Neural progenitor cell (in vitro differentiated cells): ENCODE data around the gene TNFRSF8. TPM values are rescaled to one million over a fixed set of nuclear protein-coding genes. Genes with fewer than 3 reads are reported as not detected.
A peak's percentile ranks its signal among the peaks of the same experiment; 100 is the strongest.
"Not testable (repeated sequence)": the region's sequence is repeated elsewhere in the genome, so short reads cannot be mapped to it uniquely, and the experiment has no call there.

Experiments
- DNase-seq: peaks from one replicate; pipeline ENCODE4 v3.0.0-alpha.2; 2016; ENCODE audit warnings: low spot score
- H2AFZ ChIP-seq: fragments of 200-600 bp; sonication (generic); replicated peaks from 2 replicates; pipeline ENCODE4 v1.6.1; 2016; ENCODE audit warnings: antibody characterized with exemption
- H3F3A ChIP-seq: fragments of 200-600 bp; sonication (generic); 2 replicates; pipeline ENCODE4 v1.6.1; 2016; ENCODE audit warnings: antibody characterized with exemption, low read depth
- H3K27ac ChIP-seq: fragments of 200-600 bp; sonication (generic); 2 replicates; pipeline ENCODE4 v1.5.1; 2016; ENCODE audit warnings: mild to moderate bottlenecking
- H3K27me3 ChIP-seq: fragments of 200-600 bp; sonication (generic); 2 replicates; pipeline ENCODE4 v1.6.1; 2016; ENCODE audit warnings: mild to moderate bottlenecking, moderate library complexity
- H3K36me3 ChIP-seq: fragments of 200-600 bp; sonication (generic); 2 replicates; pipeline ENCODE4 v1.5.1; 2016
- H3K4me1 ChIP-seq: fragments of 200-600 bp; sonication (generic); 2 replicates; pipeline ENCODE4 v1.6.1; 2016; ENCODE audit warnings: mixed run types
- H3K4me2 ChIP-seq: fragments of 200-600 bp; sonication (generic); 2 replicates; pipeline ENCODE4 v1.6.1; 2016
- H3K4me3 ChIP-seq: fragments of 200-600 bp; sonication (generic); 2 replicates; pipeline ENCODE4 v1.5.1; 2016
- H3K79me2 ChIP-seq: fragments of 200-600 bp; sonication (generic); 2 replicates; pipeline ENCODE4 v1.6.1; 2016; ENCODE audit warnings: low read depth
- H3K9ac ChIP-seq: fragments of 200-600 bp; sonication (generic); 2 replicates; pipeline ENCODE4 v1.6.1; 2016
- H3K9me3 ChIP-seq: fragments of 200-600 bp; sonication (generic); 2 replicates; pipeline ENCODE4 v1.5.1; 2016; ENCODE audit warnings: low read depth
- H4K20me1 ChIP-seq: fragments of 200-600 bp; sonication (generic); 2 replicates; pipeline ENCODE4 v1.6.1; 2016; ENCODE audit warnings: low read depth
- H3K27ac Mint-ChIP-seq: 3 replicates; pipeline ENCODE4 v1.8.0; 2021; ENCODE audit warnings: mixed read lengths
- H3K27me3 Mint-ChIP-seq: 2 replicates; pipeline ENCODE4 v1.8.0; 2022; ENCODE audit warnings: low read depth, mild to moderate bottlenecking, inconsistent platforms, moderate library complexity, mixed read lengths; ENCODE audit not compliant: insufficient read depth
- H3K36me3 Mint-ChIP-seq: 3 replicates; pipeline ENCODE4 v1.8.0; 2021; ENCODE audit warnings: mixed read lengths
- H3K4me1 Mint-ChIP-seq: 3 replicates; pipeline ENCODE4 v1.8.0; 2021; ENCODE audit warnings: mixed read lengths
- H3K4me3 Mint-ChIP-seq: 3 replicates; pipeline ENCODE4 v1.8.0; 2021; ENCODE audit warnings: mild to moderate bottlenecking, moderate library complexity, mixed read lengths
- H3K9me3 Mint-ChIP-seq: 3 replicates; pipeline ENCODE4 v1.8.0; 2020; ENCODE audit warnings: mixed read lengths
- EZH2 ChIP-seq: fragments of 200-600 bp; sonication (generic); IDR thresholded peaks from 2 replicates; pipeline ENCODE4 v1.6.1; 2017; ENCODE audit warnings: antibody characterized with exemption, mild to moderate bottlenecking, moderate library complexity
- EZH2phosphoT487 ChIP-seq: fragments of 200-600 bp; sonication (generic); IDR thresholded peaks from 2 replicates; pipeline ENCODE4 v1.6.1; 2017; ENCODE audit warnings: antibody characterized with exemption
- total RNA-seq: library from RNA; depleted of rRNA; stranded (reverse); fragments of >200 nt; gene quantifications from 2 replicates; pipeline ENCODE4 v1.2.3, GENCODE V29; 2015; ENCODE audit warnings: low replicate concordance
- TF ChIP-seq, protein P1 (sequence below): fragments of 200-600 bp; sonication (generic); IDR thresholded peaks from 2 replicates; pipeline ENCODE4 v1.5.1; 2017; ENCODE audit warnings: antibody characterized with exemption, mild to moderate bottlenecking

TNFRSF8 gene
- total RNA-seq, 1 donor from 2014 or later, result not detected

GRCh38 chr1:12100071-12100470, 37.0 kb downstream of the TNFRSF8 start:
- Histone ChIP-seq H3F3A (no peaks in the 10 kb centered on the region), H4K20me1 (no peaks in the 10 kb centered on the region), H3K4me1 (no peaks in the 10 kb centered on the region), H3K27ac (no peak overlapping the region), H3K9ac (no peak overlapping the region), H3K9me3 (no peaks in the 10 kb centered on the region), H3K4me3 (no peak overlapping the region), H3K27me3 (no peaks in the 10 kb centered on the region), H3K79me2 (no peaks in the 10 kb centered on the region), H2AFZ (no peak overlapping the region), H3K36me3 (no peaks in the 10 kb centered on the region), H3K4me2 (no peak overlapping the region)
- Mint-ChIP-seq H3K27ac (no peak overlapping the region), H3K27me3 (peaks cover 6% of the 10 kb centered on the region), H3K9me3 (peaks cover 3% of the 10 kb centered on the region), H3K4me3 (no peak overlapping the region), H3K36me3 (no peaks in the 10 kb centered on the region), H3K4me1 (no peaks in the 10 kb centered on the region)
- no peak for DNase-seq
- TF ChIP-seq, protein P1, sequence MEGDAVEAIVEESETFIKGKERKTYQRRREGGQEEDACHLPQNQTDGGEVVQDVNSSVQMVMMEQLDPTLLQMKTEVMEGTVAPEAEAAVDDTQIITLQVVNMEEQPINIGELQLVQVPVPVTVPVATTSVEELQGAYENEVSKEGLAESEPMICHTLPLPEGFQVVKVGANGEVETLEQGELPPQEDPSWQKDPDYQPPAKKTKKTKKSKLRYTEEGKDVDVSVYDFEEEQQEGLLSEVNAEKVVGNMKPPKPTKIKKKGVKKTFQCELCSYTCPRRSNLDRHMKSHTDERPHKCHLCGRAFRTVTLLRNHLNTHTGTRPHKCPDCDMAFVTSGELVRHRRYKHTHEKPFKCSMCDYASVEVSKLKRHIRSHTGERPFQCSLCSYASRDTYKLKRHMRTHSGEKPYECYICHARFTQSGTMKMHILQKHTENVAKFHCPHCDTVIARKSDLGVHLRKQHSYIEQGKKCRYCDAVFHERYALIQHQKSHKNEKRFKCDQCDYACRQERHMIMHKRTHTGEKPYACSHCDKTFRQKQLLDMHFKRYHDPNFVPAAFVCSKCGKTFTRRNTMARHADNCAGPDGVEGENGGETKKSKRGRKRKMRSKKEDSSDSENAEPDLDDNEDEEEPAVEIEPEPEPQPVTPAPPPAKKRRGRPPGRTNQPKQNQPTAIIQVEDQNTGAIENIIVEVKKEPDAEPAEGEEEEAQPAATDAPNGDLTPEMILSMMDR, result no peak

DNA sequence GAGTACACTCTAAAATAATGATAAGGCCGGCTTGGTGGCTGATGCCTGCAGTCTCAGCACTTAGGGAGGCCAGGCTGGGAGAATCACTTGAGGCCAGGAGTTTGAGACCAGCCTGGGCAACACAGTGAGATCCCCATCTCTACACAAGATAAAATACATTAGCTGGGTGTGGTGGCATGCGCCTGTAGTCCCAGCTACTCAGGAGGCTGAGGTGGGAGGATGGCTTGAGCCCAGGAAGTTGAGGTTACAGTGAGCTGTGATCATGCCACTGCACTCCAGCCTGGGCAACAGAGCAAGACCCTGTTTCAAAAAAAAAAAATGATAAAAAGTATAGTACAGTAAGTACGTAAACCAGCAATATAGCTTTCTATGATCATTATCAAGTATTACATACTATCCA, 38.0 kb downstream of the TNFRSF8 start:
- DNase-seq, H3K4me1 ChIP-seq, H3F3A ChIP-seq, H3K27ac Mint-ChIP-seq, H3K27ac ChIP-seq, H3K27me3 ChIP-seq, H3K36me3 Mint-ChIP-seq, H2AFZ ChIP-seq, H4K20me1 ChIP-seq, H3K79me2 ChIP-seq, H3K9me3 Mint-ChIP-seq, H3K36me3 ChIP-seq, H3K4me1 Mint-ChIP-seq, H3K9me3 ChIP-seq, H3K4me2 ChIP-seq, H3K4me3 ChIP-seq, H3K27me3 Mint-ChIP-seq, H3K9ac ChIP-seq, H3K4me3 Mint-ChIP-seq: not testable (repeated sequence)

GRCh38 chr1:12102066-12102465, 39.0 kb downstream of the TNFRSF8 start:
- no peaks in the 10 kb centered on the region for H3K36me3 Mint-ChIP-seq
- H3K27ac ChIP-seq, result no peak overlapping the region
- TF ChIP-seq EZH2 (no peak), EZH2phosphoT487 (no peak)
- TF ChIP-seq, protein P1, result no peak
- no peak overlapping the region for H3K4me3 ChIP-seq
- H3K36me3 ChIP-seq, result no peaks in the 10 kb centered on the region
- H3K4me2 ChIP-seq, result no peak overlapping the region
- H3K79me2 ChIP-seq, result no peaks in the 10 kb centered on the region
- H3K9me3 Mint-ChIP-seq, result peaks cover 3% of the 10 kb centered on the region
- H3K4me1 Mint-ChIP-seq, result no peaks in the 10 kb centered on the region
- H3K27me3 ChIP-seq, result no peaks in the 10 kb centered on the region
- H3K9me3 ChIP-seq, result no peaks in the 10 kb centered on the region
- DNase-seq, result no peak
- H3K9ac ChIP-seq, result no peak overlapping the region
- H3K4me1 ChIP-seq, result no peaks in the 10 kb centered on the region
- H3K27ac Mint-ChIP-seq, result peak overlapping the region; percentile 33
- H3K4me3 Mint-ChIP-seq, result no peak overlapping the region
- H3F3A ChIP-seq, result no peaks in the 10 kb centered on the region
- H4K20me1 ChIP-seq, result no peaks in the 10 kb centered on the region
- H2AFZ ChIP-seq, result no peak overlapping the region
- peaks cover 4% of the 10 kb centered on the region for H3K27me3 Mint-ChIP-seq

- Mint-ChIP-seq H3K27me3 (peaks cover 2% of the 10 kb centered on the region), H3K4me1 (no peaks in the 10 kb centered on the region), H3K36me3 (no peaks in the 10 kb centered on the region), H3K4me3 (no peak overlapping the region), H3K9me3 (no peaks in the 10 kb centered on the region), H3K27ac (no peak overlapping the region)
- no peak overlapping the region for H3K27ac ChIP-seq
- H3K4me3 ChIP-seq, result no peak overlapping the region
- H2AFZ ChIP-seq, result no peak overlapping the region
- no peaks in the 10 kb centered on the region for H3F3A ChIP-seq
- DNase-seq, result no peak
- no peak overlapping the region for H3K4me2 ChIP-seq
- no peaks in the 10 kb centered on the region for H4K20me1 ChIP-seq
- no peaks in the 10 kb centered on the region for H3K9me3 ChIP-seq
- H3K9ac ChIP-seq, result no peak overlapping the region
- no peaks in the 10 kb centered on the region for H3K79me2 ChIP-seq
- no peak for TF ChIP-seq EZH2phosphoT487
- TF ChIP-seq, protein P1, result no peak
- no peak for TF ChIP-seq EZH2
- no peaks in the 10 kb centered on the region for H3K36me3 ChIP-seq
- no peaks in the 10 kb centered on the region for H3K4me1 ChIP-seq
- no peaks in the 10 kb centered on the region for H3K27me3 ChIP-seq
These were observed 41.3 kb downstream of the TNFRSF8 start for GRCh38 chr1:12104417-12104816.
